Panc1 (cell line): Measurements from ENCODE around the gene CARMIL3. TPM values are rescaled to one million over a fixed set of nuclear protein-coding genes. Genes with fewer than 3 reads are reported as not detected.

Experiments
- ATAC-seq: fragments of 200-7000 bp; cut with Tn5 transposase; 2 replicates; pipeline ENCODE4 v1.9.1; 2020; ENCODE audit warnings: mild to moderate bottlenecking, moderate library complexity
- BruUV-seq: library from RNA; stranded (reverse); fragments of 400-500 nt; replicated peaks from 2 replicates; lab custom pipeline; 2021; lab: Mats Ljungman, UMichigan
- CTCF ChIA-PET: fragments of 300-600 bp; sonication (Branson Sonifier 250); formaldehyde crosslinking; loops from one replicate; lab custom pipeline; 2022; ENCODE audit warnings: antibody characterized with exemption; lab: Charles Lee
- POLR2A ChIA-PET: fragments of 300-600 bp; sonication (Branson Sonifier 250); formaldehyde crosslinking; loops from one replicate; lab custom pipeline; 2022; ENCODE audit warnings: antibody characterized with exemption; lab: Charles Lee
- DNase-seq: peaks from one replicate; pipeline ENCODE4 v3.0.0-alpha.2; 2010; ENCODE audit warnings: low read depth, low spot score
- H3K27ac ChIP-seq: 2 replicates; pipeline ENCODE4 v1.5.1; 2011; ENCODE audit warnings: mild to moderate bottlenecking, low read length, inconsistent platforms
- H3K27me3 ChIP-seq: fragments of 200-500 bp; sonication (Bioruptor generic); 2 replicates; pipeline ENCODE4 v1.6.0; 2014; ENCODE audit warnings: low read length, inconsistent platforms; ENCODE audit not compliant: control insufficient read depth, insufficient read depth
- H3K36me3 ChIP-seq: fragments of 200-500 bp; sonication (Bioruptor generic); 2 replicates; pipeline ENCODE4 v1.5.1; 2014; ENCODE audit warnings: inconsistent platforms, mild to moderate bottlenecking, low read length, moderate library complexity; ENCODE audit not compliant: control insufficient read depth, insufficient read depth
- H3K4me1 ChIP-seq: 2 replicates; pipeline ENCODE4 v1.5.1; 2011; ENCODE audit warnings: inconsistent platforms, mild to moderate bottlenecking, low read length, moderate library complexity; ENCODE audit not compliant: control insufficient read depth, insufficient read depth
- H3K4me3 ChIP-seq, 2 experiments: 2 replicates each; pipeline ENCODE4 v1.5.1; 2011 to 2012; ENCODE audit warnings: low read depth in 2 of 2, low read length in 2 of 2, mild to moderate bottlenecking in 2 of 2, inconsistent platforms in 1 of 2, moderate library complexity in 1 of 2
- H3K9me3 ChIP-seq: fragments of 200-500 bp; sonication (Bioruptor generic); 2 replicates; pipeline ENCODE4 v1.5.1; 2014; ENCODE audit warnings: low read depth, mild to moderate bottlenecking, inconsistent platforms, low read length, moderate library complexity; ENCODE audit not compliant: control insufficient read depth, insufficient read depth
- POLR2AphosphoS5 ChIP-seq: IDR thresholded peaks from 2 replicates; pipeline ENCODE4 v1.6.1; 2012; ENCODE audit warnings: mild to moderate bottlenecking, low read depth, low read length, moderate library complexity
- REST ChIP-seq, 2 experiments: IDR thresholded peaks; 2 replicates each; pipeline ENCODE4 v1.6.1; 2011 to 2012; ENCODE audit warnings: low read depth in 2 of 2, control low read depth in 1 of 2, low read length in 1 of 2, mild to moderate bottlenecking in 1 of 2, moderate library complexity in 1 of 2; ENCODE audit not compliant: insufficient read depth in 1 of 2
- SIN3A ChIP-seq: IDR thresholded peaks from 2 replicates; pipeline ENCODE4 v1.6.1; 2012; ENCODE audit warnings: low read depth, mild to moderate bottlenecking, low read length, moderate library complexity, borderline replicate concordance; ENCODE audit not compliant: insufficient read depth
- TCF7L2 ChIP-seq: IDR thresholded peaks from 2 replicates; pipeline ENCODE4 v1.6.1; 2011; ENCODE audit warnings: mild to moderate bottlenecking, low read depth, low read length, inconsistent platforms
- in situ Hi-C: cut with HindIII; loops from 2 replicates; pipeline ENCODE4 v1.10.0; 2016; ENCODE audit warnings: low sequenced_read_pairs, low pct_unique_long_range_greater_than_20kb
- intact Hi-C: fragments of 100-400 bp; cut with micrococcal nuclease; formaldehyde crosslinking; loops from one replicate; pipeline ENCODE4 v1.10.0; 2022; ENCODE audit not compliant: unreplicated experiment
- total RNA-seq: library from RNA; stranded (reverse); gene quantifications from one replicate; pipeline ENCODE4 v1.2.1, GENCODE V29; 2021; ENCODE audit not compliant: unreplicated experiment
- TF ChIP-seq, protein P1 (sequence below): fragments of 450-650 bp; IDR thresholded peaks from 2 replicates; pipeline ENCODE4 v1.5.1; 2017; ENCODE audit warnings: mild to moderate bottlenecking

CARMIL3 gene
- total RNA-seq, 1 experiment from 2014 or later = 0.15 TPM

DNA sequence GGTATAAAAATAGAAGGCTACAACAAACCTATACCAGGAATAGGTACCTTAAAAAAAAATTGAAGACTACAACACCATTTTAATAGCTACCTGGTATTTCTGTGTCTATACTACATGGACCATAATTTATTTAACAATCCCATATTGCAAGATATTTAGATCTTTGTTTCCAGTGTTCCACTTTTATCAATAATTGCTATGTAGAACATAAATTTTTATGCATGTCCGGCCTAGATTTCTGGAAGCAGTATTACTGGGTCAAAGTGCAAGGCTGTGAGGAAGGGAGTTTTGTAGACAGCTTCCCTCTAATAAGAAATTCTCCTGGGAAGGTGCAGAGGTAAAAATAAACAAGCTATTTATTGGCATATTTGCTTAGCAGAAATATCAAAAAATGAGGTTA, 58.7 kb downstream of the CARMIL3 start:
- in situ Hi-C loops (no loop called here), intact Hi-C loops (no loop called here)
- CTCF ChIA-PET = interaction anchor here (0.7 to 1.0 kb wide), 2 partner anchors 52 to 89 kb away, joined by 3 to 10 read pairs; no protein-coding TSS in a partner anchor
- DNase-seq (no peak), ATAC-seq (no peak)
- no TSS peak for BruUV-seq
- POLR2A ChIA-PET = interaction anchor here (0.5 kb wide), 1 partner anchor 40 kb away, joined by 9 read pairs; no protein-coding TSS in a partner anchor
- TF ChIP-seq SIN3A (no peak), REST (IDR thresholded peaks at IDR 0.05; ENCODE audit: insufficient read depth in 1 of 2, low read depth in 2 of 2, low read length in 1 of 2) (no peak), POLR2AphosphoS5 (no peak), TCF7L2 (no peak)
- TF ChIP-seq, protein P1, sequence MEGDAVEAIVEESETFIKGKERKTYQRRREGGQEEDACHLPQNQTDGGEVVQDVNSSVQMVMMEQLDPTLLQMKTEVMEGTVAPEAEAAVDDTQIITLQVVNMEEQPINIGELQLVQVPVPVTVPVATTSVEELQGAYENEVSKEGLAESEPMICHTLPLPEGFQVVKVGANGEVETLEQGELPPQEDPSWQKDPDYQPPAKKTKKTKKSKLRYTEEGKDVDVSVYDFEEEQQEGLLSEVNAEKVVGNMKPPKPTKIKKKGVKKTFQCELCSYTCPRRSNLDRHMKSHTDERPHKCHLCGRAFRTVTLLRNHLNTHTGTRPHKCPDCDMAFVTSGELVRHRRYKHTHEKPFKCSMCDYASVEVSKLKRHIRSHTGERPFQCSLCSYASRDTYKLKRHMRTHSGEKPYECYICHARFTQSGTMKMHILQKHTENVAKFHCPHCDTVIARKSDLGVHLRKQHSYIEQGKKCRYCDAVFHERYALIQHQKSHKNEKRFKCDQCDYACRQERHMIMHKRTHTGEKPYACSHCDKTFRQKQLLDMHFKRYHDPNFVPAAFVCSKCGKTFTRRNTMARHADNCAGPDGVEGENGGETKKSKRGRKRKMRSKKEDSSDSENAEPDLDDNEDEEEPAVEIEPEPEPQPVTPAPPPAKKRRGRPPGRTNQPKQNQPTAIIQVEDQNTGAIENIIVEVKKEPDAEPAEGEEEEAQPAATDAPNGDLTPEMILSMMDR = no peak
- Histone ChIP-seq H3K4me1 (no peaks in the 10 kb centered on the region), H3K9me3 (no peaks in the 10 kb centered on the region), H3K36me3 (no peaks in the 10 kb centered on the region; the same call in 1 of the 2 replicates), H3K27me3 (no peaks in the 10 kb centered on the region), H3K4me3 (no peak overlapping the region), H3K27ac (no peak overlapping the region)

DNA sequence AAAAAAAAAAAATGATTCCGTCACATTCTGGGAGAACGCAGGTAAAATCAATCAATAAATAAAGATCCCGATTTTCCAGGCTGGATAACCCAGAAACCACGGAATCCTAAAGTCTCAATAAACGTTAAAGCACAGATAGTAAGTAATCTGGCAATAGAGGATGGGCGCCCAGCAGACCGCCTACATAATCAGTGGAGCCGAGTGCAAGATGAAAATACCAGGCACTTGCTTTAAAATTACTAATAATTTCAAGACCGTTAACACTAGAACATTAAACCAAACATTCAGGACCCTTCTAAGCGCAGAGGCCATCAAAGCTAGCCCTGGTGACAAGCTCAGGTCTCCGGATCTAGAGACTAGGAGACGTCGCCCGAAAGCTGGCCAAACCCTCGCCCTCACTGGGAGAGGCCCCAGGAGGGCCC, 61.6 kb downstream of the CARMIL3 start:
- no peaks in the 10 kb centered on the region for H3K4me1 ChIP-seq
- H3K4me3 ChIP-seq = peak overlapping the region; percentile 86 to 98
- no peaks in the 10 kb centered on the region for H3K27me3 ChIP-seq
- in situ Hi-C loops = no loop called here
- H3K27ac ChIP-seq = peak overlapping the region; percentile 95
- H3K9me3 ChIP-seq = no peaks in the 10 kb centered on the region
- DNase-seq (no peak), ATAC-seq (no peak)
- POLR2A ChIA-PET = interaction anchor here (1.7 kb wide), 1 partner anchor 34 kb away, joined by 5 read pairs; the partner anchor contains the start of gene RNF31
- BruUV-seq = no TSS peak
- CTCF ChIA-PET = interaction anchor here (1.0 kb wide), 1 partner anchor 27 kb away, joined by 6 read pairs; no protein-coding TSS in a partner anchor
- TF ChIP-seq POLR2AphosphoS5 = no peak
- no peak for TF ChIP-seq SIN3A
- TF ChIP-seq, protein P1 = no peak
- no peak for TF ChIP-seq REST (IDR thresholded peaks at IDR 0.05; ENCODE audit: insufficient read depth in 1 of 2, low read depth in 2 of 2, low read length in 1 of 2)
- TF ChIP-seq TCF7L2 = no peak
- no peaks in the 10 kb centered on the region; the same call in none of the 2 replicates for H3K36me3 ChIP-seq
- intact Hi-C loops = no loop called here
